Peyer's patch (tissue), 4 donors: ENCODE results near the gene EPB41L4A.

ENCODE experiments used
- POLR2A ChIP-seq, 2 donors: fragments of 450-650 bp; IDR thresholded peaks; one replicate each; pipeline ENCODE4 v1.5.1; 2017; ENCODE audit warnings: antibody characterized with exemption in 2 of 2, mild to moderate bottlenecking in 2 of 2, moderate library complexity in 2 of 2
- TF ChIP-seq, protein P1 (sequence below), 6 experiments: fragments of 450-650 bp in 4 of 6; fragments of 200-600 bp in 2 of 6; sonication (generic) in 1 of 6; IDR thresholded peaks; one replicate each; pipeline ENCODE4 v1.5.1; 2017 to 2019; ENCODE audit warnings: antibody characterized with exemption in 6 of 6, mild to moderate bottlenecking in 3 of 6, moderate library complexity in 1 of 6

- TF ChIP-seq, protein P1, sequence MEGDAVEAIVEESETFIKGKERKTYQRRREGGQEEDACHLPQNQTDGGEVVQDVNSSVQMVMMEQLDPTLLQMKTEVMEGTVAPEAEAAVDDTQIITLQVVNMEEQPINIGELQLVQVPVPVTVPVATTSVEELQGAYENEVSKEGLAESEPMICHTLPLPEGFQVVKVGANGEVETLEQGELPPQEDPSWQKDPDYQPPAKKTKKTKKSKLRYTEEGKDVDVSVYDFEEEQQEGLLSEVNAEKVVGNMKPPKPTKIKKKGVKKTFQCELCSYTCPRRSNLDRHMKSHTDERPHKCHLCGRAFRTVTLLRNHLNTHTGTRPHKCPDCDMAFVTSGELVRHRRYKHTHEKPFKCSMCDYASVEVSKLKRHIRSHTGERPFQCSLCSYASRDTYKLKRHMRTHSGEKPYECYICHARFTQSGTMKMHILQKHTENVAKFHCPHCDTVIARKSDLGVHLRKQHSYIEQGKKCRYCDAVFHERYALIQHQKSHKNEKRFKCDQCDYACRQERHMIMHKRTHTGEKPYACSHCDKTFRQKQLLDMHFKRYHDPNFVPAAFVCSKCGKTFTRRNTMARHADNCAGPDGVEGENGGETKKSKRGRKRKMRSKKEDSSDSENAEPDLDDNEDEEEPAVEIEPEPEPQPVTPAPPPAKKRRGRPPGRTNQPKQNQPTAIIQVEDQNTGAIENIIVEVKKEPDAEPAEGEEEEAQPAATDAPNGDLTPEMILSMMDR (IDR thresholded peaks at IDR 0.05), result no peak
- no peak for TF ChIP-seq POLR2A (IDR thresholded peaks at IDR 0.05)
Observed at GRCh38 chr5:112304743-112305142, 114.3 kb downstream of the EPB41L4A start.
